NCI-H345 treated with DMSO at 0.1 percent for 48 hours (cell line): ENCODE measurements around the gene FUOM.
A peak's percentile ranks its signal among the peaks of the same experiment; 100 is the strongest.

Source experiments
- DNase-seq: peaks from one replicate; lab custom pipeline; 2025; ENCODE audit not compliant: unreplicated experiment; lab: John Stamatoyannopoulos, UW

The FUOM gene

GRCh38 chr10:133315847-133316246 is 42.0 kb downstream of the FUOM start:
- DNase-seq = no peak

GRCh38 chr10:133314911-133315310 is 42.9 kb downstream of the FUOM start:
- DNase-seq = no peak

GRCh38 chr10:133313192-133313591 is 44.6 kb downstream of the FUOM start:
- no peak for DNase-seq

GRCh38 chr10:133312769-133313145 is 45.1 kb downstream of the FUOM start:
- no peak for DNase-seq

- DNase-seq = no peak
Measured at GRCh38 chr10:133312016-133312768, 45.6 kb downstream of the FUOM start.

GRCh38 chr10:133311570-133311969 is 46.2 kb downstream of the FUOM start:
- DNase-seq = no peak

- no peak for DNase-seq
Measured at GRCh38 chr10:133310789-133311188, 47.0 kb downstream of the FUOM start.

- no peak for DNase-seq
Measured at GRCh38 chr10:133310399-133310755, 47.4 kb downstream of the FUOM start.

- peak; percentile 20 for DNase-seq
Measured at GRCh38 chr10:133309720-133310398, 48.0 kb downstream of the FUOM start.

GRCh38 chr10:133309100-133309719 is 48.6 kb downstream of the FUOM start:
- DNase-seq = peak; percentile 64

- DNase-seq = peak; percentile 46
Measured at GRCh38 chr10:133308421-133309099, 49.3 kb downstream of the FUOM start, which contains the start of the genes TUBGCP2 and ZNF511. TUBGCP2 (minus strand) TSS chr10:133308872; CDS start chr10:133302941, 5,931 bp downstream. ZNF511 (plus strand) TSS chr10:133308914; CDS start chr10:133308944, 30 bp downstream.

GRCh38 chr10:133307776-133308420 is 49.9 kb downstream of the FUOM start:
- DNase-seq = peak; percentile 15

- DNase-seq = no peak
Measured at GRCh38 chr10:133306941-133307379, 50.9 kb downstream of the FUOM start.

- DNase-seq = no peak
Measured at GRCh38 chr10:133306097-133306476, 51.7 kb downstream of the FUOM start.
